ENCODE data around the gene AFAP1L2.

The AFAP1L2 gene

GRCh38 chr10:114271779-114272167 is 132.5 kb downstream of the AFAP1L2 start:
- H3K27ac ChIP-seq, result no peak overlapping the region

GRCh38 chr10:114271075-114271778 is 133.1 kb downstream of the AFAP1L2 start:
- Histone ChIP-seq H3K9me3 (ENCODE audit: severe bottlenecking) (no peaks in the 10 kb centered on the region), H3K27me3 (ENCODE audit: insufficient read depth, low read depth, severe bottlenecking) (no peaks in the 10 kb centered on the region), H3K4me3 (ENCODE audit: low read depth, low read length) (no peak overlapping the region), H3K27ac (no peak overlapping the region), H3K36me3 (no peaks in the 10 kb centered on the region)
- TF ChIP-seq CTCF (IDR thresholded peaks at IDR 0.05; ENCODE audit: low read depth, low read length), result no peak
- no peak for DNase-seq

More at GRCh38 chr10:114271779-114272167, 132.5 kb downstream of the AFAP1L2 start:
- no peak for TF ChIP-seq CTCF (IDR thresholded peaks at IDR 0.05; ENCODE audit: low read depth, low read length)
- Histone ChIP-seq H3K36me3 (no peaks in the 10 kb centered on the region), H3K9me3 (ENCODE audit: severe bottlenecking) (no peaks in the 10 kb centered on the region), H3K4me3 (ENCODE audit: low read depth, low read length) (no peak overlapping the region), H3K27me3 (ENCODE audit: insufficient read depth, low read depth, severe bottlenecking) (no peaks in the 10 kb centered on the region)
- DNase-seq, result no peak

- Histone ChIP-seq H3K9me3 (ENCODE audit: severe bottlenecking) (no peaks in the 10 kb centered on the region), H3K4me3 (ENCODE audit: low read depth, low read length) (no peak overlapping the region), H3K27ac (no peak overlapping the region), H3K36me3 (no peaks in the 10 kb centered on the region), H3K27me3 (ENCODE audit: insufficient read depth, low read depth, severe bottlenecking) (no peaks in the 10 kb centered on the region)
- no peak for DNase-seq
- TF ChIP-seq CTCF (IDR thresholded peaks at IDR 0.05; ENCODE audit: low read depth, low read length), result no peak
Measured at GRCh38 chr10:114266521-114266920, 137.8 kb downstream of the AFAP1L2 start.

- no peak overlapping the region for H3K4me3 ChIP-seq (ENCODE audit: low read depth, low read length)
Measured at GRCh38 chr10:114265392-114266053, 138.8 kb downstream of the AFAP1L2 start.

GRCh38 chr10:114262496-114262895 is 141.8 kb downstream of the AFAP1L2 start:
- H3K27ac ChIP-seq, result no peak overlapping the region
- no peaks in the 10 kb centered on the region for H3K9me3 ChIP-seq (ENCODE audit: severe bottlenecking)
- H3K27me3 ChIP-seq (ENCODE audit: insufficient read depth, low read depth, severe bottlenecking), result no peaks in the 10 kb centered on the region
- no peak for TF ChIP-seq CTCF (IDR thresholded peaks at IDR 0.05; ENCODE audit: low read depth, low read length)
- no peak overlapping the region for H3K4me3 ChIP-seq (ENCODE audit: low read depth, low read length)
- H3K36me3 ChIP-seq, result no peaks in the 10 kb centered on the region
- DNase-seq, result no peak

More at GRCh38 chr10:114265392-114266053, 138.8 kb downstream of the AFAP1L2 start:
- H3K9me3 ChIP-seq (ENCODE audit: severe bottlenecking), result no peaks in the 10 kb centered on the region
- no peak for DNase-seq
- no peak for TF ChIP-seq CTCF (IDR thresholded peaks at IDR 0.05; ENCODE audit: low read depth, low read length)
- no peak overlapping the region for H3K27ac ChIP-seq
- no peaks in the 10 kb centered on the region for H3K36me3 ChIP-seq
- H3K27me3 ChIP-seq (ENCODE audit: insufficient read depth, low read depth, severe bottlenecking), result no peaks in the 10 kb centered on the region
